Dermis microvascular lymphatic vessel endothelial cell (primary cell): ENCODE results near the gene CACNA2D3. TPM values are rescaled to one million over a fixed set of nuclear protein-coding genes. Genes with fewer than 3 reads are reported as not detected.
"Not testable (repeated sequence)": the region's sequence is repeated elsewhere in the genome, so short reads cannot be mapped to it uniquely, and the experiment has no call there.

Experiments
- DNase-seq, 2 donors: peaks; one replicate each; pipeline versions ENCODE4 v3.0.0 to v3.0.0-alpha.2; 2010; ENCODE audit warnings: low read depth in 2 of 2
- total RNA-seq: library from RNA; depleted of rRNA; stranded (reverse); fragments of >200 nt; gene quantifications from 2 replicates; pipeline ENCODE4 v1.2.1, GENCODE V29; 2014

Gene CACNA2D3
- total RNA-seq, 1 donor from 2014 or later = not detected

DNA sequence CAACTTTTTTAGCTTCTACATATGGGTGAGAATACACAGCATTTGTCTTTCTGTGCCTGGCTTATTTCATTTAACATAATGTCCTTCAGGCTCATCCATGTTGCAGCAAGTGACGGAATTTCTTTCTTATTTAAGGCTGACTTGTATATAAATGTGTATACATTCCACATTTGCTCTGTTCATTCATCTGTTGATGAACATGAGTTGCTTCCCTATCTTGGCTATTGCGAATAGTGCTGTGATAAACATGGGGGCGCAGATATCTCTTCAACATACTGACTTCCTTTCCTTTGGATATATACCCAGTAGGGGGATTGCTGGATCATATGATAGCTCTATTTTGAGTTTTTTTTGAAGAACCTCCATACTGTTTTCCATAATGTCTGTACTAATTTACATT, 332.5 kb downstream of the CACNA2D3 start:
- no peak for DNase-seq

GRCh38 chr3:54458357-54458756, 336.0 kb downstream of the CACNA2D3 start:
- DNase-seq = no peak

DNA sequence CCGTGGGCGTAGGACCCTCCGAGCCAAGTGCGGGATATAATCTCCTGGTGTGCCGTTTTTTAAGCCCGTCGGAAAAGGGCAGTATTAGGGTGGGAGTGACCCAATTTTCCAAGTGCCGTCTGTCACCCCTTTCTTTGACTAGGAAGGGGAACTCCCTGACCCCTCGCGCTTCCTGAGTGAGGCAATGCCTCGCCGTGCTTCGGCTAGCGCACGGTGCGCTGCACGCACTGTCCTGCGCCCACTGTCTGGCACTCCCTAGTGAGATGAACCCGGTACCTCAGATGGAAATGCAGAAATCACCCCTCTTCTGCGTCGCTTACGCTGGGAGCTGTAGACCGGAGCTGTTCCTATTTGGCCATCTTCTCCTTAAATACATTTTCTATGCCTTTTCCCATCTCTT, 342.2 kb downstream of the CACNA2D3 start:
- DNase-seq = not testable (repeated sequence)

DNA sequence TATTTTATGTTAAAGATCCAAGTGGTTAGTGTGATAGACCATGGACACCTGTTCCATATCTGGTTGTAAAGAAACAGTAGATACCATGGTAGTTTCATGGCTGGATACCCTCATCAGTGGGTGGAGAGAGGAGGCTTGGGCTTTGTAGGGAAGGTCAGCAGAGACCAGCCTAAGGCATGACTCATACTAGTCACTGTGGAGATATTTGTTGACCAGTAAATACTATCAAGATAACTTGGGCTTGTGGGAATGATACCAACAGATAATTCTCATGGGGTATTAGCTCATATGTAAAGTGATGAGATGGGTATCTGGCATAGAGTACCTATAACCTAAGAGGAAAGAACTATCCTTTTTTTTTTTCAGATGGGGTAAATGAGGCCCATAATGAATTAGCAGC, 354.5 kb downstream of the CACNA2D3 start:
- DNase-seq = no peak

- DNase-seq = no peak
Observed at GRCh38 chr3:54481606-54482365, 359.4 kb downstream of the CACNA2D3 start.

GRCh38 chr3:54484334-54484733, 362.0 kb downstream of the CACNA2D3 start:
- DNase-seq = no peak

GRCh38 chr3:54486317-54486716, 364.0 kb downstream of the CACNA2D3 start:
- no peak for DNase-seq

DNA sequence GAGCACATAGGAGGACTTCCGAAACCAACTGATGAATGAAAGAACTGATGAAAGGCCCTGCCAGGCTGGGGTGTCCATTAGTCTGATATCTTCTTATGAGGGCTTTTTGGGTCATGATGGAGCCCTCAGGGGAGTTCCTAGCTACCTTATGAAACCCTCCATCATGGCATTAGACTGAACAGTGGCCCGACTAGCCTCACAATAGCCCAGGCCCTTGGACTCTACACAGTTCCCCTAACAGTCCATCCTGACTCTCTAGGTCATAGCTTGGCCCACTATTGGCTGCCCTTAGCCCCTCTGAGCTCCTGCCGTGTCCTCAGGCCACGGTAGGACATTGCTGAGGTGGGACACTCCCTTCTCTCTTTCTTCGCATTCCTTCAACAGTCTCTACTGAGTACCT, 365.9 kb downstream of the CACNA2D3 start:
- DNase-seq = no peak

- DNase-seq = no peak
Observed at GRCh38 chr3:54494209-54494608, 371.9 kb downstream of the CACNA2D3 start.

DNA sequence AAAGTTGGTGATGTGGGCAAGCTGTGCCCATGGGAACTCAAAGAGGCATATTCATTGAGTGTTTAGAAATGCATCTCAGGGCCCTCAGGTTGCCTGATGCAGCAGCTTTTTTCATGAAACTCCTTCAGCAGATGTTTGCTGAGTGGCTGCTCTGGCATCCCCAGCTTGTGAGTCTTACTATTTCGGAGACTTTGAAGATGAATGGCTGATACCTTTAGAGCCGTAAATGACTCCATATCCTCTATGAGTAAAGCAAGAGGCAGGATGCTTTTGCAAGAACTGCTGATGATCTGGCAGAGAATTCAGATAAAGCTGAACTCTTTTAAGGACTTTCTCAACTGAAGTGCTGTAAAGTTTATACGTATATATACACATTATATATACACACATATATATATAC, 384.3 kb downstream of the CACNA2D3 start:
- DNase-seq = no peak

DNA sequence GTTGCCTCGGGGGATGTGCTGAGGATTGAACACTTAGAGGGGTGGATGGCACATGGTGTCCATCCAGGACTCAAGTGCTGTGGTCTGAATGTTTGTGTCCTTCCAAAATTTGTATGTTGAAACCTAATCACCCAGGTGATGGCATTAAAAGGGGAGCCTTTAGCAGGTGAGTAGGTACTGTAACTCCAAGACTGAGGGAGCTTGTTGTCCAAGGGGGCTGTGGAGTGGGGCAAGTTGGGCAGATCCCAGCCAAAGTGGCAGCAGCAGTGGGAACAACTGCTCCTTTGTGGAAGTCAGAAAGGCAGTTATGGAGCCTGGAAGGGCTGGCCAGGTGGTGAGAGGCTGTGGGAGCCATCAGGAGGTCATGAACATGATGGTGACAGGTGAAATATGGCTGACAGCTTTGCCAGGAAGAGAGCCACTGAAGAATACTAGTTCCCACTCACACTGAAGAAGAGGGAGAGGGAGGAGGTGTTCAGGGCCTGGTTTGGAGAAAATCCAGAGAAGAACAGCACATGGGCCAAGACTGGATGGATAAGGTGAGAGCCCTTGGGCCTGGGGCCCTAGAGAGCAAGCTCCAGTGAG, 385.6 kb downstream of the CACNA2D3 start:
- no peak for DNase-seq

GRCh38 chr3:54510506-54510905, 388.2 kb downstream of the CACNA2D3 start:
- DNase-seq = no peak

DNA sequence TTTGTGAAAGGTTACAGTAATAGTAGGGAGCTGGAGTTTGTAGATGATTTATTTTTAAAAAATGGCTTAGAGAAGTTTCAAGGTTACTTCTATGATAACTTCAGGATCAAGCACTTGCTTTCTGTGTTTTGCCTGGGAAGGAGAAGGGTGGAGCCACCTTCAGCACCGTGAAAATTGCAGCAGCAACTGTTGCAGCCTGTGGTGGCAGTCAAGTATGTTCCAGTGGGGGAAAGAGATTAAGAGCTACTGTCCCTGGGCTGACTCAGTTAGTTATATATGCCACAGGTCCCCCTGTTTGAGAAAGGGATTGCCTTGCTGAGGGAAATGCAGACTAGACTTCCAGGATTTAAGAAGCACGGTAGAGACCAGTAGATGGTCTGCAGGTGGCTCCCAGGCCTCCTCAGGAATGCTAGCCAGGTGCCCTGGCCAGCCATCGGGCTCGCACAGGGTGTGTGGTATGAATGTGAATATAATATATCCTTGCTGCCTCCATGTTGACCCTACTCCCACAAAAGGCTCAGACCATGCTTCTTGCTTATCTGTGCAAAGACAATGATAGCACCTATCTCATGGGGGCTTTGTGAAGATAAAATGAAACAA, 389.5 kb downstream of the CACNA2D3 start:
- DNase-seq = no peak

GRCh38 chr3:54514006-54514405, 391.7 kb downstream of the CACNA2D3 start:
- DNase-seq = no peak

- no peak for DNase-seq
Observed at GRCh38 chr3:54514416-54514815, 392.1 kb downstream of the CACNA2D3 start.

DNA sequence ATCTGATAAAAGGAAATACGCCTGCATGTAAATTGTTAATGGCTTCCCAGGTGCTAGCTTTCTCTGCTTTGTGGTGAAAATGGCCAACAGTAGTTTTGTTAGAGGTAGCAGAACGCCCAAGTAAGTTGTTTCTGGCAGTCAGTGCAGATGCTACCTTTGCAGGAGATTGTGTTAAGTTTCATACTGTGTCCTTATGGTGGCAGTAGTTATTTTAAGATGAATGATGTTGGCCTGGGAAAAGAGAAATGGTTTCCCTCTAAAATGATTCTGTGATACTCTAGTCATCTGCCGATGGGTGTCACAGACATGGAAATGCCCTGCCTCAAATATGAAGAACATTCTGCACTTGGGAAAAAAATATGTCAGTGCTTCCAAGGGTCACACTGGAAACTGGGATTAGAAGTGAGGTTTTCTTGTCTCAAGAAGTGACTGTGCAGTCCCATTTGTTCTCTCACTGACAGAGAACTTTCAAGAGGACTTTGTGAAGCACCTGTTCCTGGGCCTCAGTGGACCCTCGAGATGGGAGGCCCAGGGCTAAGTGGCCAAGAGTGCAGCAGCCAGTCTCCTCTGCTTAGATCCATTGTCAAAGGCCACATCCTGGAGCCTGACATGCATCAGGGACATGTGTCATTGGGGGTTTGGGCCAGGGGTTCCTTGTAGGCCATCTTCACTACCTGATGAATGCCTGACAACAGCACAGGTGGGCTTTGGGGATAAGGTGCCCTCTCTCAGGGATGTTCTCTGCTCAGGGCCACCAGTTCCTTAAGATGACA, 393.3 kb downstream of the CACNA2D3 start:
- no peak for DNase-seq

- DNase-seq = no peak
Observed at GRCh38 chr3:54517424-54517823, 395.1 kb downstream of the CACNA2D3 start.

GRCh38 chr3:54518011-54518675, 395.8 kb downstream of the CACNA2D3 start:
- no peak for DNase-seq

- no peak for DNase-seq
Observed at GRCh38 chr3:54519493-54519892, 397.1 kb downstream of the CACNA2D3 start.

DNA sequence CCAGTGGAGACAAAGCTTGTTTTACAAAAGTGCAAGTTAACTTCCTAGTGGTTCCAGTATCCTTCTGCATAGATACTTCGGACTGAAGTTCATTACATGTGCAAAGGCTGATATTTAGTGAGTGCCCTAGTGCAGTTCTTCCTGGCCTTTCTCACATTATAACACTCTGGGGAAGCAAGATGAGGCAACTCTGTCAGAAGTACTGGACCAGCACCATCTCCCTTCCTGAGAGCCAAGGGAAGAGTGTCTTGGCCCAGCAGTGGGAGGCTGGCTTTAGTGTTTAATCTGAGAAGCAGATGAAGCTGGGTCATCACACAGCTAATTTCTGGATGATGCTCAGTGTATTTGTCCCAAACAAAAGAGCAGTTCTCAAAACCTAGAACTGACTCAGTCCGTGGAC, 397.7 kb downstream of the CACNA2D3 start:
- no peak for DNase-seq

DNA sequence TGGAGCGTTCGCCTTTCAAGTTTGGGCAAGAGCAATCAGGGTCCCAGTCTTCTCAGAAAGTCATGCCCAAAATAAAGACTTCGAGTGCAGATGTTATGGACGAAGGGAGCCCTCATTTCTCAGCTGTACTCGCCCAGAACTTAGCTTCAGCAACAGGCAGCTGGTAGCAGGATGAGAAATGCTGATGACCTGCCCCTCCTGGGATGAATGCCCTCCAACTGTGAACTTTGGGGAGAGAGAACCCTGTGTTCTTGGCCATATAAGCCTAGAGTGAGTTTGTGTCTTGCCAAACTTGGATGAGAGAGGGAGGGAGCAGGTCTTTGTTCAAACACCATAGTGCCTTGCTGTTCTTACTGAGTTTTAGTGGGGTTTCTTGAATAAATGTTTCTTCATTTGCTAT, 405.2 kb downstream of the CACNA2D3 start:
- DNase-seq = no peak

DNA sequence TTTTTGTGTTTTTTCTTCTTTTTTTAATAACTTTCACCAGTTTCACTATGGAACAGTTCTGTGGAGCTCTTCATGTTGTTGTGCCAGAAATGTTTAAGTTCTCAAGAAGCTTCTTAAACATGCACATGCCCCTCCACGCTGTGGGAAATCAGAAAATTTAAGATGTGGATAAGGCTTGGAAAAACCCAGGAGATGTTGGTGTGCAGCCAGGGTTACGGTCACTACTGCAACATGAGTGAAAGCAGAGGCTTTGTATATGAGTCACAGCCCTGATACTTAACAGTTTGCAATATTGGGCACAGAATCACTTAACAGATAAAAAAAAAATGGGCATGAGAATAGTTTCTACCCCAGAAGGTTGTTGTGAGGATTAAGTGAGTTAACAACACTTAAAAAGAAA, 405.6 kb downstream of the CACNA2D3 start:
- no peak for DNase-seq
